GM21825 (cell line): ENCODE results near the gene PDE1C.
"Not testable (repeated sequence)": the region's sequence is repeated elsewhere in the genome, so short reads cannot be mapped to it uniquely, and the experiment has no call there.

Experiments
- ATAC-seq: cut with Tn5 transposase; IDR thresholded peaks from one replicate; pipeline ENCODE4 v1.9.1; 2021; ENCODE audit warnings: mild to moderate bottlenecking, moderate library complexity; ENCODE audit not compliant: unreplicated experiment

Gene PDE1C

DNA sequence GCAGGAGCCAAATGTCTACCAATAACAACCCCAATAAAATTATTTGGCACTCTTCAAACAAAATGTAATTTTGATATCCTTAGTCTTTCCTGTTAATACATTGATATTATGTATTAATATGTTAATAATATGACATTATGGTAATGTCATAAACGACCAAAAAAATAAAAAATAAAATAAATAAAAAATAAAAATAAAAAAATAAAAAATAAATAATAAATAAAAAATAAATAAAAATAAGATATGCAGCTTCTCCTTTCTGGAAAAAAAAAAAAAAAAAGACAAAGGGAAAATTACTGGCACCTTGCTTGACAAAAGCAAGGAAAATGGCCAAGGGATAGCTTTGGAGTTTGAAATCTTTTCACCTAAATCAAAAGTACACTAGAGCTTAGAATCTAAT is 214.7 kb downstream of the PDE1C start:
- no peak for ATAC-seq

- no peak for ATAC-seq
Observed at GRCh38 chr7:31853380-31853779, 216.8 kb downstream of the PDE1C start.

DNA sequence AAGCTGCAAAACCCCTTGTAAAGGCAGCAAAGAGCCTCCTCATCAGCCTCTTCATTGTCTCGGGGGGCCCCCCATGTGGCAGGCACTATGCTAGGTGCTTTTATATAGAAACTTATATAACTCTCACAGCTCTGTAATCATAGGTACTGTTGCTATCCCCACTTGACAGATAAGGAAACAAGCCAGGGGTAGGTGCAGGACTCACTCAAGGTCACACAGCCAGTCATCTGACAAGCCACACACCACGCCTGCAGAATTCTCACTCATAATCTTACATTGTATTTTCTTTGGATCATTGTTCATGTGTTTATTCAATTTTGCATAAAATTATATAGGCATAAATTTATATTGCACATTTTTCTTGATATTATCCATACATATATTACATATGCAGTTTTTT is 217.7 kb downstream of the PDE1C start:
- ATAC-seq, result no peak

DNA sequence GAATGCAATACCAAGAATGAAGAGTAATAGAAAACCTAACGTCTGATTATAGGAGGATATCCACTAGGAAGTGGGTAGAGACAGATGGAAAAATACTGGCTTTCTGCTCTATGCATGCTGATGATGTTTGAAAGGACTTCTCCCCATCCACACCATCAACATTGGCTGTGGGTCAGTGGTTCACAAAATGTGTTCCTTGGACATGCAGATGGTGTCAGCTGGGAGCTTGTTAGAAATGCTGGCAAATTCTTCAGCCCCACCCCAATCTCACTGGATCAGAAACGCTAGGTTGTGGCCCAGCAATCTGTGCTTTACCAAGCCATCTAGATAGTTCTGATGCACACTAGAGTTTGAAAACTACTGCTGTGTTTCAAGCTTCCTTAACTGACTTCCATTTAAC is 219.1 kb downstream of the PDE1C start:
- ATAC-seq, result no peak

DNA sequence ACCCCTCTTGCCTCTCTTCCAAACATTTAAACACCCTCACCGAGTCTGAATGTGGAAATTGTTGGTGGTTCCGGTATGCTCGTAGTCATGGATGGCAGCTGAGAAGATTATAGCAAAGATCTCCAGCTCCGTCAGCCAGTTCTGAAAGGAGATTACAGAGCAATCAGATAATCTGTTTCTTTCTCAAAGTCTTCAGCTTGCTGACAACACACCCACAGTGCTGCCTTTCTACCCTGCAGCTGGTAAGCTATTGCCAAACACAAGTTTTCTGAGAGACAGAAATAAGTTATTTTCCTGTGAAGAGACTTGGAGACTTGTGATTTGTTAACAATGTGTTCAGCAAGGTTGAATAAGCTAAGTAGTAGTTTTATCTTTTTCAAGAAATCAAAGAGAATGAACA is 219.6 kb downstream of the PDE1C start:
- ATAC-seq, result no peak

- no peak for ATAC-seq
Observed at GRCh38 chr7:31850066-31850465, 220.1 kb downstream of the PDE1C start.

DNA sequence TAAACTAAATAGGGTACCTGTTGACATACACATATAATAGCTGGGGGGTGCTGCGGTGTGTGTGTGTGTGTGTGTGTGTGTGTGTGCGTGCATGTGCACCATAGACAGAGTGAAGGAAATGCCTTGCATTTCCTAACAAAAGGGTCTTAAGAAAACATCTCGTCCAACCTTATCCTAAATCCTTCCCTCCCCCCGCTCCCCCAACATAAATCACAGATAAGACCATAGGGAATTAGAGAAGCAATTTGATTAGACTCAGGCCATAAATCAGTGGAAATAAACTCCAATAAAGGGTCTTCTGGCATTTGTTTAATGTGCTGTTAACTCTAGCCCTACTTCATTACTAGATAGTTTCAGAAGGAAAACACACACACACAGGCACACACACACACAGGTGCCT is 234.7 kb downstream of the PDE1C start:
- no peak for ATAC-seq

DNA sequence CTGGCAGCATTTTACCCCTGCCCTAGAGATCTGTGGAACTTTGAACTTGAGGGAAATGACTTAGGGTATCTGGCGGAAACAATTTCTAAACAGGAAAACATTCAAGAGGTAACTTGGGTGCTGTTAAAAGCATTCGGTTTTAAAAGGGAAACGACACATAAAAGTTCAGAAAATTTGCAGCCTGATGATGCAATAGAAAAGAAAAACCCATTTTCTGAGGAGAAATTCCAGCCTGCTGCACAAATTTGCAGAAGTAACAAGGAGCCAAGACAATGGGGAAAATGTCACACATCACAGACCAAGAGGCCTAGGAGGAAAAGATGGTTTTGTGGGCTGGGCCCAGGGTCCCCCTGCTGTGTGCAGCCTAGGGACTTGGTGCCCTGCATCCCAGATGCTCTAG is 236.6 kb downstream of the PDE1C start:
- ATAC-seq, result not testable (repeated sequence)

DNA sequence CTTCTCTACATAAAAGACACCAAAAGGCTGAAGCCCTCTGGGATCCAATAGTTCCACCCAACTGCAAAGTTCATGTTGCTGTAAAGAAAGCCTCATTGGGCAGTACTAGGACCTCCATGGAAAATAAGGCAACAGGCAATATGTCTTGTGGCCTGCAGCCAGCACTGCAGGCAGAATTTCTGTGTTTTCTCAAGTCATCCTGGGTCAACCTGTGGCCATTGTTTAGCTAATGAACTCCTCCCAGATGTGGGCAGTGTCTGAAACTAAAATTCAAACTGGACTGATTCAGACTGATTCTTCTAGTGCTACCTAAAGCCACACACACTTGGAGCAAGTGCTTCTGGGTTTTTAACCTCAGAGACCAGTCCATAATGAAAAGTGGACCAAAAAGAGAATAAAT is 241.7 kb downstream of the PDE1C start:
- no peak for ATAC-seq

DNA sequence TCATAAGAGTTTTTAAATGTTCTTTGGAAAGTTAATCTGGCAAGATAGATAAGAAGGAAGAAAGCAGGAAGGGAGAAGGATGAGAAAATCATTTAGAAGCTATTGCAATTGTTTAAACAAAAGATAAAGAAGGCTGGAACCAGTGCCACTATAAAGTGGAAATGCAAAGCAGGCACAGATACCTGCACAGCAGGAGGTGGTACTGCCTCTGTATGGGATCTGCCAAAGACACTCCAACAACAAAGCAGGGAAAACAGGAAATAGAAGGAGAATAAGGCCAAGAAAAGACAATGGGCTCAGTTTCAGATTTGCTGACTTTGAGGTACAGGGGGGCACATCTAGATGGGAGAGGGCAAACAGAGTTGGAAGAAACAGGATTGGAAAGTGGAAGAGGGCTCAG is 244.6 kb downstream of the PDE1C start:
- no peak for ATAC-seq

DNA sequence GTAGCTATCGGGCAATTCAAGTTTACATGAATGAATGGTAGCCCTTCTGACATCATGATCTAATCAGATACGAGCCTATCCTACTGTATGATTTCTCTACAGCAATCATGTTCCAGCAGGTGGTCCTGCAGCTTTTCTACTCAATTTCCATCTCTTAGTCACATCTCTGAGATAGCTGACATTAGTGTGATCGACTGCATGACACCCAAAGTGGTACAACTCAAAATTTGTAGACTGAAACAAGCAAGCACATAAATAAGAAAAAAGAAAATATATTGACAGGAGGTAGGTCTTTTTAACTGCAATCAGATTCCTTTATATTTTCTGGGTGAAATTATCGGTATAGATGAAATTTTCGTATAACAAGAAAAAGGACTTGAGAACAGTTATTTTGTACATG is 251.2 kb downstream of the PDE1C start:
- no peak for ATAC-seq

DNA sequence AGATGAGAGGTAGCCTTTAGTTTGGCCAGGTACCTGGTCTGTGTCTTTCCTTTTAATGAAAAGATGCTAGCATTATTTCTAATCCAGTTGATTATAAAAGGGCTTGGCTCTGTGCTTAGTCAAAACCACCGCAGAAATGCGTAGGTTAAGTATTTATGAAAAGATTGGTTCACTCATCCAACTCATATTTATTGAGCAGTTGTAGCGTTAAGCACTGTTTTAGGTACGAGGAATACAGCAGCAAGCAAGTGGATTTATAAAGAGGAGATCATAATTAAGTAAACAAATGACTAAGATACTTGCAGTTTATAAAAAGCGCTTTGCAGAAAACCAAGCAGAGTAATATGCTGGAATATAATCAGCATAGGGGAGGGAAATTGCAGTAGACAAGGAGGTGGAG is 253.4 kb downstream of the PDE1C start:
- ATAC-seq, result no peak

DNA sequence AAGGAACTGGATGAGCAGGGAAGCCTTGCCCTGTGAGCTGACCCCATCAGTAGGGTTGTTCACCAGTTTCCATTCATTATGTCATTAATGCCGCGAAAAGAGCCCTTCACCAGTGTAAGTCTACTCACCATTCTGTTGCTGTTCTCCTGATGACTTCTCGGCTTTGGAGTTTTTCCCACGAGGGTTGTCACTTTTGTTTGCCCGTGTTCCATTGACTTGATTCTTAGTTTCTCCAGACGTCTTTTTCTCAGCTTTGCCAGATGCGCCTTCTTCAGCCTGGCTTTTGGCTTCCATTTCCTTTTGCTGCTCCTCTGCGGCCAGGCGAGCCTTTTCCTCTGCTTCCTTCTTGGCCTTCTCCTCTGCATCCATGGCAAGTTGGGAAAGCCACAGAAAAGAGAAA is 254.4 kb downstream of the PDE1C start:
- no peak for ATAC-seq

DNA sequence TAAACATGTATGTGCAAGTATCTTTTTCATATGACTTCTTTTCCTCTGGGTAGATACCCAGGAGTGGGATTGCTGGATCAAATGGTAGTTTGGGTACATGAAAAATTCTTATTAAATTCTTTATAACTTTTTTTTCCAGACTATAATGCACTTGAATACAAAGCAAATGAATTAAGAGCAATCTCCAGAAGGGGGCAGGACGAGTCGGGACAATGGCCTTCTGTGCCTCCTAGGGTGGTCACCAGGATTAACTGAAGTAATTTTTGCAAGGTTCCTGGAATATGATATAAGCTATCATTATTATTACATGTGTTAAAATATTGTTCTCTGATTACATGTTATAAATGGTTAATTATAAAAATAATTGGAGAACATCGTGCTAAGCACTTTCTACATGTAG is 256.0 kb downstream of the PDE1C start:
- ATAC-seq, result no peak

- ATAC-seq, result no peak
Observed at GRCh38 chr7:31811650-31812461, 258.4 kb downstream of the PDE1C start.

GRCh38 chr7:31805209-31805818 is 264.9 kb downstream of the PDE1C start:
- ATAC-seq, result no peak

GRCh38 chr7:31796375-31796774 is 273.8 kb downstream of the PDE1C start:
- ATAC-seq, result no peak

DNA sequence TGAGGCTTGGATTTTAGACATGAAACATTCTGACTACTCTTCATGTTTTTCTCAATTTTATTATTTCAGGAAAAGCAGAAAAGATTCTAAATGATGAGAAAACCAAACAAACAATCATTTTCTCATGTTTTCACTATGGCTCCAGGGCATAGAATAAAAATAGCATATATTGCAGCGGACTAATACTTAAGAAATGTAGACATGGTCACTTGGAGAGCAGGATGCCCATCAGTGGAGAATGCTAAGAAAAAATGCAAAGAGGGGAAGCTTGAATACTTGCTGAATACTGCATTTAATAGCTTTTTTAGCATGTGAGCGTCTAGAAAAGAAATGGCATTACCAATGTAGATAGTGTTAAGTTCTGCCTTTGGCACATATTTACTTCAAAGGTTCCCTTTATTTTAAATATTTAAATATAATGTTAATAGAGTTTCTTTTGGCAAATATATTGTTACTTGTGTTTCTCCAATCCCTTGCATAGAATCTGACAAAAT is 275.3 kb downstream of the PDE1C start:
- no peak for ATAC-seq

- ATAC-seq, result no peak
Observed at GRCh38 chr7:31791881-31792280, 278.3 kb downstream of the PDE1C start.

DNA sequence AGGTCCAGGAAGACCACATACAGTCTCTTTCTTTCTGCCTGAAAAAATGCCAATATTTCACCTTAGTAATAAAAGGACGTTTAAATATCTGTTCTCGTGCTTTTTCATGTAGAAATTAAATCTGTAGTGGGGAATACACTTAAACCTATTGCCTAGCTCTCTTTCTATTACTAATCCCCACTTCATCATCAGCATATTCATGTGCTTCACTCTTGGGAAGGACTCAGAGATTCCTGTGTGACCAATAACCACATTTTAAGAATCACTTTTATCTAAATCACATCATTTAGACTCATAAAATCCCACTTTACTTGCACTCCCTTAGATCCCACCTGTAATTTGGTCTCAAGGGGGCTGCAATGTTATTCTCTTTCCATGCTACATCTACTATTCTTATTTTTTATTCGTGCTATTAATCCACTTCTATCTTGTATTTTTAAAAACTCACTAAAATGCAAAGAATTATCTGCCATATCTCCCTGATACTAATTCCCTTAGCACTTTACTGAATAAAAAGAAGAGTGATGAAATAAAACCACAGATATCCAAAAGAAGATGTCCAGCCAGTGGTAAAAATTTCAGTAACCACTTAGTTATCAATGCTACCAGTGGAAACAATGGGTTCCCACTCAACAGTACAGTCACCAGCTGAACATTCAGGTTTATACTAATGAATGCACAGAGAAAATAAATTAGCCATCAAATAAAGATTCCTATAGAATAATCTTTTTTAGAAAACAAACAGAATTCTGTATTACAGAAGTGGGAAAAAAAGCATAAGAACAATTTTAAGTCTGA is 281.1 kb downstream of the PDE1C start:
- ATAC-seq, result no peak

DNA sequence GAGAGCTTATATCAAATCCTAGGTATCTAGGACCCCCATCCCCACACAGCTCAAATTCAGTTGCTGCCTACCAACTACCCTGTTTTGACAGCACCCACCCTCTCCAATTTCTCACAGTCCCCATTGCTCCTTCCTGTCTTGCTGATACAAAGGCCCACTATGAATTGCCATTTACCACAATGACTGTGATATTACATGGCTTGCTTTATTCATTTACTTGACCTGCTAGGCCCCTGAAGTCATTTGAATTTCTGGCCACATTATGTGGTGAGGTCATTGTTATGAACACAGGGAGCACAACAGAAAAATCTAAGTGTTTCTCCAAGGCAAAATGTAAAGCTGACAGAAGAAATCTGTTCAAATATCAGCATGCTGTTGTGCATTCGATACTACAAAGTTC is 281.8 kb downstream of the PDE1C start:
- no peak for ATAC-seq

- no peak for ATAC-seq
Observed at GRCh38 chr7:31786326-31786725, 283.9 kb downstream of the PDE1C start.
